ENCODE results near the gene MRPS26.

- TF ChIP-seq GATA2 (IDR thresholded peaks at IDR 0.05; ENCODE audit: low read depth, low read length) (no peak), GATA3 (IDR thresholded peaks at IDR 0.05; ENCODE audit: low read depth, low read length) (no peak)
Measured at GRCh38 chr20:3085571-3086072, 39.8 kb downstream of the MRPS26 start.

All from SH-SY5Y (cell line).